ENCODE measurements around the gene FOSL2. TPM values are rescaled to one million over a fixed set of nuclear protein-coding genes. Genes with fewer than 3 reads are reported as not detected.

Gene FOSL2
- total RNA-seq, 2 donors from 2014 or later = 1.4 to 3.8 TPM

DNA sequence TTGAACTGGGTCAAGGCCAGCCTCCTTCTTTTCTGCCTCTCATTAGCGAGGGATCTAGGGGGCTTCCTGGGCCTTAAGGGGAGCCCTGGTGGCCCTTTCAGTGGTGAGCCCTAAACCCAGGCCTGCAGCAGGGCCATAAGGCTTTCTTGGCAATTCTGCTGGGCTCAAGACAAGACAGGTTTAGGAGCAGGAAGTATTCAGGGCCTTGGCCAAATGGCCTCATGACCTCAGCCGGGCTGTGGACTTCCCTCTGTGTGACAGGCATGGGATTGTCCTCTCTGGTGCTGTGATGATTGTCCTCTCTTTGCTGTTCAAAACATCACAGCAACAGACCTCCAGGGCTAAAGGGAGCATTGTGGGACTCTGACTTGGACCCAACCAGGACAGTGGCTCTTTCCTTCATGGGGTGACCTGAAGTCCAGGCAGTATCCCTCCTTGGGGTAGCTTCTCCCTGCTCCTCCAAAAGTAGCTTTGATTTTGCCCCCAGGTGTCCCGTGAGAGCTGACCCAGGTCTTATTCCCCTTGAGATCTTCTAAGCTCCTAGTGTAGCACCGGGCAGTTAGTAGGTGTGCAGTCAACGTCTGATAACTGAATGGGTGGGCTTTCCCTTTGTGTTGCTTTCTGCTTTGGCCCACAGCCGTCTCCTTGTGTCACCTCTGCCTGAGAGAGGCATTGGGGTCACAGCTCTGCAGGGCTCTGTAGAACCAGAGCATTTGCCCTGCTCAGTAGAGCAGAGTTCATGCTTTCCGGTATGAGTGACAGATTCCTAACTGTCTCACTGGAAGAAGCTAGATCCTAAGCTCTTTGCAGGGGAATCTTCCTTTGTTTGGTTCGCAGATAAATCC, 14.7 kb downstream of the FOSL2 start:
- Mint-ChIP-seq H3K27me3 (ENCODE audit: insufficient read depth) (no peaks in the 10 kb centered on the region), H3K36me3 (ENCODE audit: low read depth) (peaks cover 13% of the 10 kb centered on the region), H3K4me3 (no peak overlapping the region), H3K4me1 (no peaks in the 10 kb centered on the region), H3K27ac (no peak overlapping the region), H3K9me3 (no peaks in the 10 kb centered on the region)
- Histone ChIP-seq H3K27ac (ENCODE audit: low read depth, low read length) (no peak overlapping the region), H3K36me3 (ENCODE audit: control insufficient read depth, insufficient read depth, low read length) (peaks cover 59% of the 10 kb centered on the region), H3K4me1 (ENCODE audit: control insufficient read depth, insufficient read depth, low read length) (no peaks in the 10 kb centered on the region), H3K27me3 (ENCODE audit: control insufficient read depth, insufficient read depth, low read length, poor library complexity, severe bottlenecking) (no peaks in the 10 kb centered on the region), H3K9me3 (ENCODE audit: control insufficient read depth, low read length) (no peaks in the 10 kb centered on the region), H3K4me3 (ENCODE audit: low read length) (no peak overlapping the region), H3K9ac (ENCODE audit: extremely low read depth, low read length, poor library complexity, severe bottlenecking) (no peak overlapping the region)
- WGBS, 2 experiments (ENCODE audit: insufficient coverage in 1 of 2, insufficient read length in 1 of 2) = 91 to 92% methylated on average over 7 to 8 of the region's 8 CpGs
- DNase-seq = no peak
- TF ChIP-seq, protein P1, sequence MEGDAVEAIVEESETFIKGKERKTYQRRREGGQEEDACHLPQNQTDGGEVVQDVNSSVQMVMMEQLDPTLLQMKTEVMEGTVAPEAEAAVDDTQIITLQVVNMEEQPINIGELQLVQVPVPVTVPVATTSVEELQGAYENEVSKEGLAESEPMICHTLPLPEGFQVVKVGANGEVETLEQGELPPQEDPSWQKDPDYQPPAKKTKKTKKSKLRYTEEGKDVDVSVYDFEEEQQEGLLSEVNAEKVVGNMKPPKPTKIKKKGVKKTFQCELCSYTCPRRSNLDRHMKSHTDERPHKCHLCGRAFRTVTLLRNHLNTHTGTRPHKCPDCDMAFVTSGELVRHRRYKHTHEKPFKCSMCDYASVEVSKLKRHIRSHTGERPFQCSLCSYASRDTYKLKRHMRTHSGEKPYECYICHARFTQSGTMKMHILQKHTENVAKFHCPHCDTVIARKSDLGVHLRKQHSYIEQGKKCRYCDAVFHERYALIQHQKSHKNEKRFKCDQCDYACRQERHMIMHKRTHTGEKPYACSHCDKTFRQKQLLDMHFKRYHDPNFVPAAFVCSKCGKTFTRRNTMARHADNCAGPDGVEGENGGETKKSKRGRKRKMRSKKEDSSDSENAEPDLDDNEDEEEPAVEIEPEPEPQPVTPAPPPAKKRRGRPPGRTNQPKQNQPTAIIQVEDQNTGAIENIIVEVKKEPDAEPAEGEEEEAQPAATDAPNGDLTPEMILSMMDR (conservative IDR thresholded peaks at IDR 0.05) = no peak

- Histone ChIP-seq H3K36me3 (ENCODE audit: control insufficient read depth, insufficient read depth, low read length) (peaks cover 64% of the 10 kb centered on the region), H3K4me3 (ENCODE audit: low read length) (no peak overlapping the region), H3K9me3 (ENCODE audit: control insufficient read depth, low read length) (no peaks in the 10 kb centered on the region), H3K27me3 (ENCODE audit: control insufficient read depth, insufficient read depth, low read length, poor library complexity, severe bottlenecking) (no peaks in the 10 kb centered on the region), H3K4me1 (ENCODE audit: control insufficient read depth, insufficient read depth, low read length) (no peaks in the 10 kb centered on the region), H3K9ac (ENCODE audit: extremely low read depth, low read length, poor library complexity, severe bottlenecking) (no peak overlapping the region), H3K27ac (ENCODE audit: low read depth, low read length) (no peak overlapping the region)
- no peaks in the 10 kb centered on the region for H3K9me3 Mint-ChIP-seq
- H3K27ac Mint-ChIP-seq = no peak overlapping the region
- TF ChIP-seq, protein P1 (conservative IDR thresholded peaks at IDR 0.05) = no peak
- peaks cover 18% of the 10 kb centered on the region for H3K36me3 Mint-ChIP-seq (ENCODE audit: low read depth)
- whole genome bisulfite sequencing, 2 experiments (ENCODE audit: insufficient coverage in 1 of 2, insufficient read length in 1 of 2) = 87 to 92% methylated on average over 3 to 5 of the region's 5 CpGs
- no peaks in the 10 kb centered on the region for H3K27me3 Mint-ChIP-seq (ENCODE audit: insufficient read depth)
- no peak for DNase-seq
- no peak overlapping the region for H3K4me3 Mint-ChIP-seq
- no peaks in the 10 kb centered on the region for H3K4me1 Mint-ChIP-seq
Observed at GRCh38 chr2:28407976-28408690, 15.5 kb downstream of the FOSL2 start.

GRCh38 chr2:28408764-28409599, 16.3 kb downstream of the FOSL2 start:
- no peaks in the 10 kb centered on the region for H3K4me1 ChIP-seq (ENCODE audit: control insufficient read depth, insufficient read depth, low read length)
- Mint-ChIP-seq H3K27me3 (ENCODE audit: insufficient read depth) (no peaks in the 10 kb centered on the region), H3K36me3 (ENCODE audit: low read depth) (peaks cover 18% of the 10 kb centered on the region), H3K4me3 (no peak overlapping the region), H3K4me1 (peaks cover 4% of the 10 kb centered on the region), H3K27ac (no peak overlapping the region), H3K9me3 (no peaks in the 10 kb centered on the region)
- no peak overlapping the region for H3K4me3 ChIP-seq (ENCODE audit: low read length)
- TF ChIP-seq, protein P1 (conservative IDR thresholded peaks at IDR 0.05) = no peak
- 93 to 95% methylated on average over 6 to 26 of the region's 26 CpGs for WGBS, 2 experiments (ENCODE audit: insufficient coverage in 1 of 2, insufficient read length in 1 of 2)
- H3K9ac ChIP-seq (ENCODE audit: extremely low read depth, low read length, poor library complexity, severe bottlenecking) = no peak overlapping the region
- no peak for DNase-seq
- H3K27ac ChIP-seq (ENCODE audit: low read depth, low read length) = no peak overlapping the region
- no peaks in the 10 kb centered on the region for H3K9me3 ChIP-seq (ENCODE audit: control insufficient read depth, low read length)
- no peaks in the 10 kb centered on the region for H3K27me3 ChIP-seq (ENCODE audit: control insufficient read depth, insufficient read depth, low read length, poor library complexity, severe bottlenecking)
- H3K36me3 ChIP-seq (ENCODE audit: control insufficient read depth, insufficient read depth, low read length) = peaks cover 64% of the 10 kb centered on the region

Data from endodermal cell (in vitro differentiated cells).